Measurements from ENCODE around the gene NRL.

Gene NRL

GRCh38 chr14:24117179-24117578 is 2.4 kb upstream of the NRL start:
- TF ChIP-seq, protein P1, sequence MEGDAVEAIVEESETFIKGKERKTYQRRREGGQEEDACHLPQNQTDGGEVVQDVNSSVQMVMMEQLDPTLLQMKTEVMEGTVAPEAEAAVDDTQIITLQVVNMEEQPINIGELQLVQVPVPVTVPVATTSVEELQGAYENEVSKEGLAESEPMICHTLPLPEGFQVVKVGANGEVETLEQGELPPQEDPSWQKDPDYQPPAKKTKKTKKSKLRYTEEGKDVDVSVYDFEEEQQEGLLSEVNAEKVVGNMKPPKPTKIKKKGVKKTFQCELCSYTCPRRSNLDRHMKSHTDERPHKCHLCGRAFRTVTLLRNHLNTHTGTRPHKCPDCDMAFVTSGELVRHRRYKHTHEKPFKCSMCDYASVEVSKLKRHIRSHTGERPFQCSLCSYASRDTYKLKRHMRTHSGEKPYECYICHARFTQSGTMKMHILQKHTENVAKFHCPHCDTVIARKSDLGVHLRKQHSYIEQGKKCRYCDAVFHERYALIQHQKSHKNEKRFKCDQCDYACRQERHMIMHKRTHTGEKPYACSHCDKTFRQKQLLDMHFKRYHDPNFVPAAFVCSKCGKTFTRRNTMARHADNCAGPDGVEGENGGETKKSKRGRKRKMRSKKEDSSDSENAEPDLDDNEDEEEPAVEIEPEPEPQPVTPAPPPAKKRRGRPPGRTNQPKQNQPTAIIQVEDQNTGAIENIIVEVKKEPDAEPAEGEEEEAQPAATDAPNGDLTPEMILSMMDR (IDR thresholded peaks at IDR 0.05; ENCODE audit: low read depth, low read length, missing control alignments): no peak
- H3K4me3 ChIP-seq (replicated peaks; ENCODE audit: low read depth, low read length): no peak overlapping the region
- DNase-seq (ENCODE audit: extremely low read depth, low read depth): no peak

GRCh38 chr14:24116128-24116814 is 1.5 kb upstream of the NRL start:
- DNase-seq (ENCODE audit: extremely low read depth, low read depth): no peak
- TF ChIP-seq, protein P1 (IDR thresholded peaks at IDR 0.05; ENCODE audit: low read depth, low read length, missing control alignments): no peak
- H3K4me3 ChIP-seq (replicated peaks; ENCODE audit: low read depth, low read length): peak overlapping the region; percentile 82

DNA sequence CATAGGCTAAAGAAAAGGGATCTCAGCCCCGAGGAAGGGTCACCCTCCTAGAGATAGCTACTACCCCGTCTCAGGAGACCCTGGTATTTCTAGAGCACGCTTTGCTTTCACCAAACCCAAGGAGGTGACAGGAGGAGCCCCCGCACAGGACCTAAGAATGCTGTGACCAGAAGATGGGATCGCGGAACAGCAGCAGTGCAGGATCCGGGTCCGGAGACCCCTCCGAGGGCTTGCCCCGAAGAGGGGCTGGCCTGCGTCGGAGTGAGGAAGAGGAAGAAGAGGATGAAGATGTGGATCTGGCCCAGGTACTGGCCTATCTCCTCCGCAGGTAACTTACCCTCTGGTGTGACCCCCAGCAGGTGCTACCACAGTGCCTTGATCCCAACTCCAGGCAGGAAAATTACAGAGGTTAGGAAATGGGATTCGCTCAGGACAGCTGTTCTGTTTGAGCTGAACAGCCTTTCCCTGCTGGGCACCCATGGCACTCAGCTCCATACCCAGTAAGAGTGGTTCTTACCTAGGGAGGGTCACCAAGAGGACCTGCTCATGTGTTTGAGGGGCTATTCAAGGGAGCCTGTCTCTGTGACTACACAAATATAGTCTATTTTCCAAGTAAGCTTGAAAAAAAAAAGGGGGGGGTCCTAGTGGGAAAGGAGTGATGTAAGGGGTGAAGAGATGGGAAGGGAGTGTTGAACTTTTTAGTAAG is 826 bp upstream of the NRL start:
- peak overlapping the region; percentile 82 for H3K4me3 ChIP-seq (replicated peaks; ENCODE audit: low read depth, low read length)
- TF ChIP-seq, protein P1 (IDR thresholded peaks at IDR 0.05; ENCODE audit: low read depth, low read length, missing control alignments): no peak

DNA sequence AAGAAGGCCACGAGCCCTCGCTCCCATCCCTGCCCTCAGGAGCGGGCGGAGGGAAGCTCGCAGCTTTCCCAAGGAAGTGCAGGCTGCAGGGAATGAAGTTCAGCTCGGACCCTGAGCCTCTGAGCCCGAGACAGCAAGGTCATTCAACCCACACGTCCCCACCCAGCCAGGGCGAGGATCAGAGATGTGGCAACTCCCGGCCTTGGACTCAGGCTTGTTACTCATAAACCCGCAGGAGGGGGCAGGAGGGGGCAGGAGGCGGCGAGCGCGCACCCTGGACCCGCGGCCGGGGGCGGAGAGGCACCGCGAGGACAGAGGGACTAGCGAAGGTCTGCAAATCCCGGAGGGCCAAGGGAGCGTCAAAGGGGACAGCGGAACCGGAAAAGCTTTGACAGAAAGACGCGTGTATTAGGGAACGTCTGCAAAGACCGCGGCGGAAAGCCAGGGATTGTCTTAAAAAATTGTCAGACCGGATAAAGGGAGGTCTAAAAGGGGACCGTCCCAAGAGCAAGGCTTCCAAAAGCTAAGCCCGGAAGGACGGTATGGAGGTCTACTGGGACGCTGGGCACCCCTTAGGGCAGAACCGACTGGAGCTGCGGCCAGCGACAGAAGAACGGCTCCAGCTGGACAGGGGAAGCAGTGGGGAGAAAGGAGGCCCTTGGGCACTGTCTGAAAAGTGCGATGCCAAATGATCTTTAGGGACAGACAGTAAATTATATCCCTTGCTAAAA is 783 bp downstream of the NRL start:
- peak; percentile 74 for DNase-seq (ENCODE audit: extremely low read depth, low read depth)
- TF ChIP-seq, protein P1 (IDR thresholded peaks at IDR 0.05; ENCODE audit: low read depth, low read length, missing control alignments): no peak

More for the DNA sequence above, 826 bp upstream of the NRL start:
- no peak for DNase-seq (ENCODE audit: extremely low read depth, low read depth)

GRCh38 chr14:24113379-24113800 is 1.4 kb downstream of the NRL start:
- TF ChIP-seq, protein P1 (IDR thresholded peaks at IDR 0.05; ENCODE audit: low read depth, low read length, missing control alignments): no peak
- peak overlapping the region; percentile 82 for H3K4me3 ChIP-seq (replicated peaks; ENCODE audit: low read depth, low read length)
- no peak for DNase-seq (ENCODE audit: extremely low read depth, low read depth)

More for the DNA sequence above, 783 bp downstream of the NRL start:
- H3K4me3 ChIP-seq (replicated peaks; ENCODE audit: low read depth, low read length): peak overlapping the region; percentile 82

DNA sequence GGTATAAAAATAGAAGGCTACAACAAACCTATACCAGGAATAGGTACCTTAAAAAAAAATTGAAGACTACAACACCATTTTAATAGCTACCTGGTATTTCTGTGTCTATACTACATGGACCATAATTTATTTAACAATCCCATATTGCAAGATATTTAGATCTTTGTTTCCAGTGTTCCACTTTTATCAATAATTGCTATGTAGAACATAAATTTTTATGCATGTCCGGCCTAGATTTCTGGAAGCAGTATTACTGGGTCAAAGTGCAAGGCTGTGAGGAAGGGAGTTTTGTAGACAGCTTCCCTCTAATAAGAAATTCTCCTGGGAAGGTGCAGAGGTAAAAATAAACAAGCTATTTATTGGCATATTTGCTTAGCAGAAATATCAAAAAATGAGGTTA is 4.2 kb downstream of the NRL start:
- no peak for DNase-seq (ENCODE audit: extremely low read depth, low read depth)
- TF ChIP-seq, protein P1 (IDR thresholded peaks at IDR 0.05; ENCODE audit: low read depth, low read length, missing control alignments): no peak
- H3K4me3 ChIP-seq (replicated peaks; ENCODE audit: low read depth, low read length): no peak overlapping the region

All from HFF-Myc (cell line).